GM20000 (cell line): Measurements from ENCODE around the gene ATP10D.

Experiments
- DNase-seq: peaks from one replicate; pipeline ENCODE4 v3.0.0; 2012; ENCODE audit warnings: low spot score
- CTCF ChIP-seq: IDR thresholded peaks from 2 replicates; pipeline ENCODE4 v1.5.1; 2012; ENCODE audit warnings: mild to moderate bottlenecking, control low read depth; ENCODE audit errors: extremely low read depth, missing control alignments

Gene ATP10D

GRCh38 chr4:47590325-47590724, 105.2 kb downstream of the ATP10D start:
- no peak for TF ChIP-seq CTCF
- no peak for DNase-seq

GRCh38 chr4:47597696-47598095, 112.6 kb downstream of the ATP10D start:
- TF ChIP-seq CTCF, result no peak

GRCh38 chr4:47598320-47598719, 113.2 kb downstream of the ATP10D start:
- DNase-seq, result no peak
- TF ChIP-seq CTCF, result no peak

More at GRCh38 chr4:47597696-47598095, 112.6 kb downstream of the ATP10D start:
- no peak for DNase-seq

GRCh38 chr4:47598896-47599295, 113.8 kb downstream of the ATP10D start:
- no peak for TF ChIP-seq CTCF
- no peak for DNase-seq

DNA sequence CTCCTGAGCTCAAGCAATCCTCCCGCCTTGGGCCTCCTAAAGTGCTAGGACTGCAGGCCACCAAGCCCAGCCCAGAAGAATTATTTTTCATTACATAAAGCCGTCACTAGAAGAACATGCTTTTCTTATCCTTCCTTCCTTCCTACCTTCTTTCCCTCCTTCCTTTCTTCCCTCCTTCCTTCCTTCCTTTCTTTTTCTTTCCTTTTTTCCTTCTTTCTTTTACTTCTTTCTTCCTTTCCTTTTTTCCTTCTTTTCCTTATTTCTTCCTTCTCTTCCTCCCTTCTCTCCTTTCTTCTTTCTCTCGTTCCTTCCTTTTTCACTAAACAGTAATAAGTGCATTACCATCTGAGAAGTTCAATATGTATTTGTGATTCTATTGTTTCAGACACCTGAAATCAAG, 121.4 kb downstream of the ATP10D start:
- TF ChIP-seq CTCF, result no peak
- no peak for DNase-seq

GRCh38 chr4:47612116-47613023, 127.3 kb downstream of the ATP10D start:
- DNase-seq, result no peak
- TF ChIP-seq CTCF, result no peak

DNA sequence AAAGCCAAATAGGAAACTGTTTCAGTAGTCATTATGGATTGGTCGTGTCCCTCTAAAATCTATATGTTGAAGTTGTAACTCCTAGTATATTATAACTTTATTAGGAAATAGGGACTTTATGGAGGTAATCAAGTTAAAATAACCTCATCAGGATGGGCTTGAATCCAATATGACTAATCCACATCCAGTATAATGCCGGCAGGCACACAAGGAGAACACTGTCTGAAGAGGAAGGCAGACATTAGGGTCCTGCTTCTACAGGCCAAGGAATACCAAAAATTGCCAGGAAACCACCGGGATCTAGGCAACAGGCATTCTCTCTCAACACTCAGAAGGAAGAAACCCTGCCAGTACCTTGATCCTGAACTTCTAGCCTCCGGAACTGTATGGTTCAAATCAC, 130.3 kb downstream of the ATP10D start:
- DNase-seq, result no peak

More for the DNA sequence above, 130.3 kb downstream of the ATP10D start:
- TF ChIP-seq CTCF, result no peak
